Osteocyte (in vitro differentiated cells): Measurements from ENCODE around the gene PARP8. TPM values are rescaled to one million over a fixed set of nuclear protein-coding genes. Genes with fewer than 3 reads are reported as not detected.

Experiments used
- DNase-seq: peaks from one replicate; pipeline ENCODE4 v3.0.0; 2021; ENCODE audit warnings: mixed read lengths; ENCODE audit not compliant: unreplicated experiment; ENCODE audit errors: extremely low spot score
- H3K27ac Mint-ChIP-seq: one replicate; pipeline ENCODE4 v1.8.0; 2021; ENCODE audit warnings: mild to moderate bottlenecking, mixed read lengths; ENCODE audit not compliant: unreplicated experiment
- H3K27me3 Mint-ChIP-seq: one replicate; pipeline ENCODE4 v1.8.0; 2021; ENCODE audit warnings: mixed read lengths; ENCODE audit not compliant: unreplicated experiment
- H3K36me3 Mint-ChIP-seq: one replicate; pipeline ENCODE4 v1.8.0; 2021; ENCODE audit warnings: mixed read lengths; ENCODE audit not compliant: unreplicated experiment
- H3K4me1 Mint-ChIP-seq: one replicate; pipeline ENCODE4 v1.8.0; 2021; ENCODE audit warnings: mixed read lengths; ENCODE audit not compliant: unreplicated experiment
- H3K4me3 Mint-ChIP-seq: one replicate; pipeline ENCODE4 v1.8.0; 2021; ENCODE audit warnings: mild to moderate bottlenecking, moderate library complexity, mixed read lengths; ENCODE audit not compliant: unreplicated experiment
- H3K9me3 Mint-ChIP-seq: one replicate; pipeline ENCODE4 v1.8.0; 2021; ENCODE audit warnings: mixed read lengths; ENCODE audit not compliant: unreplicated experiment
- total RNA-seq: library from RNA; stranded (reverse); gene quantifications from 2 replicates; pipeline ENCODE4 v1.2.1, GENCODE V29; 2021
- TF ChIP-seq, protein P1 (sequence below): fragments of 200-600 bp; sonication (generic); IDR thresholded peaks from 2 replicates; pipeline ENCODE4 v1.5.0; 2021; ENCODE audit warnings: antibody characterized with exemption, mild to moderate bottlenecking, moderate library complexity

PARP8 gene
- total RNA-seq, 1 donor from 2014 or later = 23.9 TPM

DNA sequence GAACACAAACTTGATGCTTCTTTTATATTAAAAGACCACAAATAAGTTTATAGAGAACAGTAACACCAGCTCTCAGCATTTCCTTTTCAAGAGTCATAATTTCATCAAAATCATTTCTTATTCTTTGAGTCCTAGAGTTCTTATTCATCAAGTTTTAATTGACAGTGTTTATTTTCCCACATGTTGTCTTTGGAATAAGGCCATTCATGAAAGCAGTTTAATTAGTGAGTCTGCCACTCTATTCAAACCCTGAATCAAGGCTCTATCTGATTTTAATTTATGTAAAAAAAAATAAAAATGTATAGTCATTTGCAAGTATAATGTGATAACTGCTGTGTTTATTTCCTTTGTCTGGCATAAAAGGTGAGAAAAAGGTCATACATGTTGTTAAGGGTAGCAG is 176.7 kb downstream of the PARP8 start:
- Mint-ChIP-seq H3K27ac (no peak overlapping the region), H3K27me3 (no peaks in the 10 kb centered on the region), H3K4me3 (no peak overlapping the region), H3K4me1 (no peaks in the 10 kb centered on the region), H3K36me3 (peaks cover 11% of the 10 kb centered on the region), H3K9me3 (no peaks in the 10 kb centered on the region)
- DNase-seq = no peak
- TF ChIP-seq, protein P1, sequence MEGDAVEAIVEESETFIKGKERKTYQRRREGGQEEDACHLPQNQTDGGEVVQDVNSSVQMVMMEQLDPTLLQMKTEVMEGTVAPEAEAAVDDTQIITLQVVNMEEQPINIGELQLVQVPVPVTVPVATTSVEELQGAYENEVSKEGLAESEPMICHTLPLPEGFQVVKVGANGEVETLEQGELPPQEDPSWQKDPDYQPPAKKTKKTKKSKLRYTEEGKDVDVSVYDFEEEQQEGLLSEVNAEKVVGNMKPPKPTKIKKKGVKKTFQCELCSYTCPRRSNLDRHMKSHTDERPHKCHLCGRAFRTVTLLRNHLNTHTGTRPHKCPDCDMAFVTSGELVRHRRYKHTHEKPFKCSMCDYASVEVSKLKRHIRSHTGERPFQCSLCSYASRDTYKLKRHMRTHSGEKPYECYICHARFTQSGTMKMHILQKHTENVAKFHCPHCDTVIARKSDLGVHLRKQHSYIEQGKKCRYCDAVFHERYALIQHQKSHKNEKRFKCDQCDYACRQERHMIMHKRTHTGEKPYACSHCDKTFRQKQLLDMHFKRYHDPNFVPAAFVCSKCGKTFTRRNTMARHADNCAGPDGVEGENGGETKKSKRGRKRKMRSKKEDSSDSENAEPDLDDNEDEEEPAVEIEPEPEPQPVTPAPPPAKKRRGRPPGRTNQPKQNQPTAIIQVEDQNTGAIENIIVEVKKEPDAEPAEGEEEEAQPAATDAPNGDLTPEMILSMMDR = no peak

- H3K9me3 Mint-ChIP-seq = no peaks in the 10 kb centered on the region
- no peaks in the 10 kb centered on the region for H3K36me3 Mint-ChIP-seq
- no peak overlapping the region for H3K27ac Mint-ChIP-seq
- no peak for DNase-seq
- no peak overlapping the region for H3K4me3 Mint-ChIP-seq
- TF ChIP-seq, protein P1 = no peak
- H3K4me1 Mint-ChIP-seq = no peaks in the 10 kb centered on the region
- H3K27me3 Mint-ChIP-seq = no peaks in the 10 kb centered on the region
These were observed 179.8 kb downstream of the PARP8 start for GRCh38 chr5:50846261-50846660.

GRCh38 chr5:50849554-50849953 is 183.1 kb downstream of the PARP8 start:
- no peak overlapping the region for H3K4me3 Mint-ChIP-seq
- H3K4me1 Mint-ChIP-seq = no peaks in the 10 kb centered on the region
- TF ChIP-seq, protein P1 = no peak
- no peaks in the 10 kb centered on the region for H3K9me3 Mint-ChIP-seq
- no peak for DNase-seq
- no peaks in the 10 kb centered on the region for H3K27me3 Mint-ChIP-seq
- H3K27ac Mint-ChIP-seq = no peak overlapping the region
- no peaks in the 10 kb centered on the region for H3K36me3 Mint-ChIP-seq

DNA sequence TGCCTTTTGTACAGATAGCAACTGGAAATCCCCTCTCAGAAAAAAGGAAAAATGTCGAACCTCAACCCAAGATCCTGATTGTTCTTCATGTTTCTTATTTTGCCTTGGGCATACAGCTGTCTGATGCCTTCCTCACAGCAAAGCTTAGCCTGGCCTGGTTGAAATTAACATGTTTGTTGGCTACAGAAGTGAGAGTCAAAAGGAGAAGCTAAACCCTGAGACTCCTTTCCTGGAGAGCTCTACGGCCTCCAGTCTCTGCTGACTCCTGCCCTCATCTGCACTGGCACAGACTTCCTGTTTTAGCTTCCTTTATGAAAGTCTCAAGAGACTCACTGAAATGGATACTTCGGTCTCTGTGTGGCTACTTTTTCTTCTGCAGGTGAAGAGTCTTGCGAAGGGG is 186.7 kb downstream of the PARP8 start:
- Mint-ChIP-seq H3K27me3 (peaks cover 8% of the 10 kb centered on the region), H3K9me3 (no peaks in the 10 kb centered on the region), H3K36me3 (no peaks in the 10 kb centered on the region), H3K4me1 (no peaks in the 10 kb centered on the region), H3K4me3 (no peak overlapping the region), H3K27ac (no peak overlapping the region)
- TF ChIP-seq, protein P1 = no peak
- no peak for DNase-seq

GRCh38 chr5:50854082-50854481 is 187.6 kb downstream of the PARP8 start:
- no peak for DNase-seq
- H3K9me3 Mint-ChIP-seq = no peaks in the 10 kb centered on the region
- H3K4me3 Mint-ChIP-seq = no peak overlapping the region
- TF ChIP-seq, protein P1 = no peak
- H3K4me1 Mint-ChIP-seq = no peaks in the 10 kb centered on the region
- H3K36me3 Mint-ChIP-seq = no peaks in the 10 kb centered on the region
- peaks cover 8% of the 10 kb centered on the region for H3K27me3 Mint-ChIP-seq
- H3K27ac Mint-ChIP-seq = no peak overlapping the region
